GM20000 (cell line): ENCODE results near the gene NDUFB11.

Experiments
- DNase-seq: peaks from one replicate; pipeline ENCODE4 v3.0.0; 2012; ENCODE audit warnings: low spot score
- TF ChIP-seq, protein P1 (sequence below): IDR thresholded peaks from 2 replicates; pipeline ENCODE4 v1.5.1; 2012; ENCODE audit warnings: mild to moderate bottlenecking, control low read depth; ENCODE audit errors: extremely low read depth, missing control alignments

NDUFB11 gene

DNA sequence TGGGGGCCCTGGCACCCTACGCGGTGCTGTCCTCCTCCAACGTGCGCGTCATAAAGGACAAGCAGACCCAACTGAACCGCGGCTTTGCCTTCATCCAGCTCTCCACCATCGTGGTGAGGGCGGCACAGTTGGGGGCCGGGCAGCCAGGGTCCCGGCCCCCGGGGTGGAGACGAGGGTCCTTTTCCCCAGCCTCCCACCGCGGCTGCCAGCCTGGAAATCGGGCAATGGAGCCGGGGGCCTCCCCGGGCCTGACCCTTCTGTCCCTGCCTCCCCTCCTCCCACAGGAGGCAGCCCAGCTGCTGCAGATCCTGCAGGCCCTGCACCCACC, 35.4 kb upstream of the NDUFB11 start:
- TF ChIP-seq, protein P1, sequence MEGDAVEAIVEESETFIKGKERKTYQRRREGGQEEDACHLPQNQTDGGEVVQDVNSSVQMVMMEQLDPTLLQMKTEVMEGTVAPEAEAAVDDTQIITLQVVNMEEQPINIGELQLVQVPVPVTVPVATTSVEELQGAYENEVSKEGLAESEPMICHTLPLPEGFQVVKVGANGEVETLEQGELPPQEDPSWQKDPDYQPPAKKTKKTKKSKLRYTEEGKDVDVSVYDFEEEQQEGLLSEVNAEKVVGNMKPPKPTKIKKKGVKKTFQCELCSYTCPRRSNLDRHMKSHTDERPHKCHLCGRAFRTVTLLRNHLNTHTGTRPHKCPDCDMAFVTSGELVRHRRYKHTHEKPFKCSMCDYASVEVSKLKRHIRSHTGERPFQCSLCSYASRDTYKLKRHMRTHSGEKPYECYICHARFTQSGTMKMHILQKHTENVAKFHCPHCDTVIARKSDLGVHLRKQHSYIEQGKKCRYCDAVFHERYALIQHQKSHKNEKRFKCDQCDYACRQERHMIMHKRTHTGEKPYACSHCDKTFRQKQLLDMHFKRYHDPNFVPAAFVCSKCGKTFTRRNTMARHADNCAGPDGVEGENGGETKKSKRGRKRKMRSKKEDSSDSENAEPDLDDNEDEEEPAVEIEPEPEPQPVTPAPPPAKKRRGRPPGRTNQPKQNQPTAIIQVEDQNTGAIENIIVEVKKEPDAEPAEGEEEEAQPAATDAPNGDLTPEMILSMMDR: no peak
- DNase-seq: no peak

DNA sequence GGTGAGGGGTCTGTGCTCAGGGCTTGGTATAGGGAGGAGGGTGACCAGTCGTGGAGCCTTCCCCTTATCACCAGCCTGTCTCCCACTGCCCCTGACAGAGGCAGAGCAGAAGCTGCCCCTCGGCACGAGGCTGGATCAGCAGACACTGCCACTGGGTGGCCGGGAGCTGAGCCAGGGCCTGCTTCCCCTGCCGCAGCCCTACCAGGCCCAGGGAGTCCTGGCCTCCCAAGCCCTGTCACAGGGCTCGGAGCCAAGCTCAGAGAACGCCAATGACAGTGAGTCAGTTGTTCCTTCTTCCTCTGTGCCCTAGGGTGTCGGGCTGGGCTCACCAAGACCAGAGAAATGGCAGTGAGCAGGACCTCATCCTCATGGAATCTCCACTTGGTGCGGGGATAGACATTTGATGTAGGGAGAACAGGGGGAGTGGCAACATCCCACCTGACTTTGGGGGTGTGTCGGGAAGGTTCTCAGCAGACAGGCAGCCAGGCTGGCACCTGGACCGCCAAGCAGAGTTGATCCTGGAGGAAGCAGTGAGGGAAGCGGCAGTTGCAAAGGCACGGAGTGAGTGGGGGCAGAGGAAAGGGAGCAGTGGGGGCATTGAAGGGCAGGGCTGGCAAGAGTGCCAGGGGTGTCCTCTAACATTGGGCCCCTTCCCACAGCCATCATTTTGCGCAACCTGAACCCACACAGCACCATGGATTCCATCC, 34.9 kb upstream of the NDUFB11 start:
- TF ChIP-seq, protein P1: no peak
- DNase-seq: no peak

DNA sequence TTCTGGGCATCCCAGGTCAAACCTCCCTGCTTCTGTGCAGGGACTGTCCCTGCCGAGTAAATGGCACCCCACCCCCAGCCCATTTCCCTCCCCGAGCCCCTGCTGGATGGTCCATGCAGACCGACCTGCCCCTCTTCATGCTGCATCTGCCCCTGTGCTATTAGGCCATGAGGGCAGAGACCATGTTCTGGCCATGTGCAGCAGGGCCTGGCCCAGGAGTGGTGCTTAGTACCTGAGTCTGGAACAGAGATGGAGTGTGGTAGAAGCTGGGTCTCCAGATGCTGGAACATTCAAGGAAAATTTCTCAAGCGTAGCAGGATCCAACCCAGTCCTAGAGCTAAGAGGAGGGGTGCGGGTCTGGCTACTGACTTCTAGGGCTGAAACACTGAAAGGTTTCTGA, 33.8 kb upstream of the NDUFB11 start:
- no peak for DNase-seq
- TF ChIP-seq, protein P1: no peak

DNA sequence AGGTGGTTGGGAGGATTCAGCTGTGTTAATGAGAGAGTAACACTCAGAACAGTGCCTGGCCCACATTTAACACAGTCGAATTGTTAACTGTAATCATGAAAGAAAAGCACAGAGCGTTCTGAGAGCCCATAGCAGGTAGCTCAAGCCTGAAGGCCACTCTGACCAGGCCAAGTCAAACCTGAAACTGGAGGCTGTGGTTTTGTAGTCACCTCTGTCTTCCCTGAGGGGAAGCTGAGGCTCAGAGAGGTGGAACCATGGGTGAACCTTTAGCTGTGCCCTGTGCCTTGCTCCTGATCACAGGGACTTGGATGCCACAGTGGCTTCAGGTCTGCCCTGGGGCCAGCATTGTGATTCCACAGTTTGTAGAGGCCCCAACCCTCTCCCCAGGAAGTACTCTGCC, 32.6 kb upstream of the NDUFB11 start:
- TF ChIP-seq, protein P1: no peak
- DNase-seq: no peak

DNA sequence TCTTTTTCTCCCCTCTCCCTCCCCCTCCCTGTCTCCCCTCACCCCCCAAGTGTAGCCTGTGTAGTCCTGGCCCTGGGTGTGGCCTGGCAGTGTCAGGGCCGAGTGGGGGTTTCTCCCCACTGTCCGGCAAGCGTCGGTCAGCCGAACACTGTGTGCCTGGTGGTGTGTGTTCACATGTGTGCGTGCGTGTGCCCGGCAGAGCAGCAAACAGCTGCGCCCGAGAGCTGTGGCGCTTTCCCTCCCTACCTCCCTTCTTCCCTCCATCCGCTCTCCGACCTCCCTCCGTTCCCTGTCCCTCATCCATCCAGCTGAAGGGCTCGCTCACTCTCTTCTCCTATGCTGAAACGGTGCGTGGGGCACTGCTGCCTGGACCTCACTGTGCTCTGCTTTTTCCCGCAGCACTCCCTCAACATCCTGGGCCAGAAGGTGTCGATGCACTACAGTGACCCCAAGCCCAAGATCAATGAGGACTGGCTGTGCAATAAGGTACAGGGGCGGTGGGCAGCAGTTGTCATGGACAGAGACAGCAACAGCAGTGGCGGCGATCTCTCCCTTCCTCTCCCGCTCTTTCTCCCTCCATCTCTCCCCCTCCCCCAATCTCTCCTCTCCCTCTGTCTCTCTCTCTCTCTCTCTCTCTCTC, 31.7 kb upstream of the NDUFB11 start:
- TF ChIP-seq, protein P1: no peak
- no peak for DNase-seq

DNA sequence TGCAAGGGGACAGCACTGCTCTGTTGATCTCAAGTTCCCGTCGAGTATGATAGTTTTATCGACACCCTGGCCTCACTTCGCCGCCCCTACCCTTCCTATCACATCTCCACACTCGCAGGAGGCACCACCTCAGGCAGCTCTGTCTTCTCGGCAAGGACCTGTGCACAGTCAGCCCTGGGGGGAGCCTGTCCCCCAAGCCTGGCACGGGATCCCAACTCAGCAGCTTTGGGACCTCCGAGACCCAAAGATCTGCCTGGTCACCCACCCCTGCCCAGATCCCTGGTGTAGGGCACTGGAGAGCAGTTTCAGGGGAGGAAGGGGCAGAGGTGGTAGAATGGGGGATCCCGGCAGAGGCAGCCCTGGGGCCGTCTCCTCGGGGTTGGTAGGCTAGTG, 31.1 kb upstream of the NDUFB11 start:
- DNase-seq: no peak
- TF ChIP-seq, protein P1: no peak

DNA sequence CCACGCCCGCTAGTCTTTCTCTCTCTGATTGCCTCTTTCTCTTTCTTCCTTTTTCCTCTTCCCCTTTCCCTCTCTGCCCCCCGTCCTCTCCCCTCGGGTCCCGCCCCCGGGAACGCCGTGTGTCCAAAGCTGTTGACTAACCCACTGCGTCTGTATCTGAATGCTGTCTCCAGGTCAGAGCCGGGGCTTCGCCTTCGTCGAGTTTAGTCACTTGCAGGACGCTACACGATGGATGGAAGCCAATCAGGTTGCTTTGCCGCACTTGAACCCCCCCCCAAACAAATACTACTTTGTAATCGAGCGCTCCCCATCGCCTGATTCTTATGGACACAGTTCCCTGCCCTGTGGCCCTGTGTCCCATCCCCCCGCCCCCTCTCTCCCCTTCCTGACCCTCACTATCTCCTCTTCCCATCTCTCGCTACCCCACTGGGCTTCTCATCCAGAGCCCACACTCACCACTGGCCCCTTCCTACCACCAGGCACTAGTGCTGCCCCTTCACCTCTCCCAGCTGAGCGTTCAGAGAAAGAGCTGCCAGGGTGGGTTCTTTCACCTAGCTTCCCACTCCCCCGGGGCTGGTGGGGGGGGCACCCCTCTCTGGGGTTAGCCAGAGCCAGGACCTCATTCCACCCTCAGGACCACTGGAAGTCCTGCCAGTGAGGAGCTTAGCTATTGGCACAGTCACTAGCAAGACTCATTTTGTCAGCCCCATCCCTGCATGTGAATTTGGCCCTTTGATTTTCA, 30.5 kb upstream of the NDUFB11 start:
- DNase-seq: no peak
- TF ChIP-seq, protein P1: no peak
